Measurements from ENCODE around the gene ADNP2.

The ADNP2 gene

GRCh38 chr18:80170395-80171053 is 61.5 kb downstream of the ADNP2 start:
- no peak for DNase-seq (ENCODE audit: low read depth in 2 of 2, low spot score in 1 of 2)

GRCh38 chr18:80171054-80171872 is 62.2 kb downstream of the ADNP2 start:
- DNase-seq (ENCODE audit: low read depth in 2 of 2, low spot score in 1 of 2): peak in 1 of 2 donors; percentile 20

- DNase-seq (ENCODE audit: low read depth in 2 of 2, low spot score in 1 of 2): no peak
Measured at GRCh38 chr18:80172056-80172455, 63.0 kb downstream of the ADNP2 start.

- DNase-seq (ENCODE audit: low read depth in 2 of 2, low spot score in 1 of 2): no peak
Measured at GRCh38 chr18:80173060-80173459, 64.0 kb downstream of the ADNP2 start.

GRCh38 chr18:80175451-80176204 is 66.6 kb downstream of the ADNP2 start:
- DNase-seq (ENCODE audit: low read depth in 2 of 2, low spot score in 1 of 2): peak in 1 of 2 donors; percentile 47

- no peak for DNase-seq (ENCODE audit: low read depth in 2 of 2, low spot score in 1 of 2)
Measured at GRCh38 chr18:80176334-80177073, 67.4 kb downstream of the ADNP2 start.

GRCh38 chr18:80177128-80177527 is 68.1 kb downstream of the ADNP2 start:
- no peak for DNase-seq (ENCODE audit: low read depth in 2 of 2, low spot score in 1 of 2)

GRCh38 chr18:80178935-80179818 is 70.1 kb downstream of the ADNP2 start:
- no peak for DNase-seq (ENCODE audit: low read depth in 2 of 2, low spot score in 1 of 2)

- DNase-seq (ENCODE audit: low read depth in 2 of 2, low spot score in 1 of 2): no peak
Measured at GRCh38 chr18:80179857-80180558, 70.9 kb downstream of the ADNP2 start.

GRCh38 chr18:80180778-80181564 is 71.9 kb downstream of the ADNP2 start:
- DNase-seq (ENCODE audit: low read depth in 2 of 2, low spot score in 1 of 2): no peak

GRCh38 chr18:80181642-80182461 is 72.8 kb downstream of the ADNP2 start:
- no peak for DNase-seq (ENCODE audit: low read depth in 2 of 2, low spot score in 1 of 2)

GRCh38 chr18:80182855-80183254 is 73.8 kb downstream of the ADNP2 start:
- no peak for DNase-seq (ENCODE audit: low read depth in 2 of 2, low spot score in 1 of 2)

- DNase-seq (ENCODE audit: low read depth in 2 of 2, low spot score in 1 of 2): no peak
Measured at GRCh38 chr18:80183273-80184050, 74.4 kb downstream of the ADNP2 start.

GRCh38 chr18:80184243-80184772 is 75.2 kb downstream of the ADNP2 start:
- no peak for DNase-seq (ENCODE audit: low read depth in 2 of 2, low spot score in 1 of 2)

- no peak for DNase-seq (ENCODE audit: low read depth in 2 of 2, low spot score in 1 of 2)
Measured at GRCh38 chr18:80185545-80185944, 76.5 kb downstream of the ADNP2 start.

GRCh38 chr18:80187956-80188642 is 79.0 kb downstream of the ADNP2 start:
- no peak for DNase-seq (ENCODE audit: low read depth in 2 of 2, low spot score in 1 of 2)

Data from stimulated activated CD8-positive, alpha-beta memory T cell treated with anti-CD3 and anti-CD28 coated beads, Interleukin-4, amount 100 ng/mL, for 4 hours (primary cell).